Measurements from ENCODE around the gene CNPPD1.
"Not testable (repeated sequence)": the region's sequence is repeated elsewhere in the genome, so short reads cannot be mapped to it uniquely, and the experiment has no call there.

Gene CNPPD1

GRCh38 chr2:219207884-219208740 lies 31.4 kb upstream of the CNPPD1 start:
- no peak for DNase-seq

- no peak for DNase-seq
These were observed 30.6 kb upstream of the CNPPD1 start for GRCh38 chr2:219207134-219207883.

- DNase-seq = peak; percentile 72
These were observed 29.8 kb upstream of the CNPPD1 start, which contains the start of gene ZFAND2B for GRCh38 chr2:219206328-219207133. Gene ZFAND2B, plus strand, starts transcription at chr2:219206782. Its CDS starts 206 bp downstream, at chr2:219206988.

GRCh38 chr2:219205981-219206327 lies 29.2 kb upstream of the CNPPD1 start:
- DNase-seq = no peak

- no peak for DNase-seq
These were observed 28.4 kb upstream of the CNPPD1 start for GRCh38 chr2:219205165-219205538.

GRCh38 chr2:219204425-219205164 lies 27.9 kb upstream of the CNPPD1 start:
- no peak for DNase-seq

- not testable (repeated sequence) for DNase-seq
These were observed 24.6 kb upstream of the CNPPD1 start for GRCh38 chr2:219201331-219201730.

- DNase-seq = not testable (repeated sequence)
These were observed 24.0 kb upstream of the CNPPD1 start for GRCh38 chr2:219200502-219201326.

- no peak for DNase-seq
These were observed 22.9 kb upstream of the CNPPD1 start for GRCh38 chr2:219199470-219200211.

- DNase-seq = no peak
These were observed 22.2 kb upstream of the CNPPD1 start for GRCh38 chr2:219198974-219199373.

- DNase-seq = no peak
These were observed 20.7 kb upstream of the CNPPD1 start for GRCh38 chr2:219197388-219197787.

GRCh38 chr2:219186754-219187456 lies 10.2 kb upstream of the CNPPD1 start:
- DNase-seq = no peak

GRCh38 chr2:219184121-219184520 lies 7.4 kb upstream of the CNPPD1 start:
- DNase-seq = no peak

GRCh38 chr2:219183151-219183772 lies 6.5 kb upstream of the CNPPD1 start:
- DNase-seq = no peak

- DNase-seq = peak; percentile 72 to 73
These were observed 5.8 kb upstream of the CNPPD1 start for GRCh38 chr2:219182331-219183150.

- DNase-seq = no peak
These were observed 4.8 kb upstream of the CNPPD1 start for GRCh38 chr2:219181531-219181930.

- no peak for DNase-seq
These were observed 4.2 kb upstream of the CNPPD1 start for GRCh38 chr2:219180961-219181360.

GRCh38 chr2:219179601-219180465 lies 3.1 kb upstream of the CNPPD1 start:
- DNase-seq = no peak
